ENCODE data around the gene SART1. TPM values are rescaled to one million over a fixed set of nuclear protein-coding genes. Genes with fewer than 3 reads are reported as not detected.

Gene SART1
- polyA plus RNA-seq, 1 donor (not counting 4 experiments of a cell fraction or from before 2014, with no cell fraction given) = 14.7 TPM

- Histone ChIP-seq H3K9ac (ENCODE audit: control insufficient read depth, extremely low read depth, insufficient read depth, low read length) (peak within 1 kb of the TSS; percentile 96), H3K27ac (ENCODE audit: control insufficient read depth, insufficient read depth, low read length) (peak within 1 kb of the TSS; percentile 91), H2AFZ (ENCODE audit: control insufficient read depth, low read length) (peak within 1 kb of the TSS; percentile 97), H3K36me3 (ENCODE audit: control insufficient read depth in 2 of 2, extremely low read depth in 1 of 2, insufficient read depth in 2 of 2, low read length in 2 of 2) (peaks cover 30 to 33% of the 10 kb centered on the region in 2 experiments), H3K4me1 (ENCODE audit: control insufficient read depth, extremely low read depth, insufficient read depth, low read length) (peaks cover 14% of the 10 kb centered on the region), H3K9me1 (ENCODE audit: control insufficient read depth, extremely low read depth, insufficient read depth, low read length) (peaks cover 2% of the 10 kb centered on the region), H4K20me1 (ENCODE audit: control insufficient read depth, extremely low read depth, insufficient read depth, low read length) (peaks cover 4% of the 10 kb centered on the region), H3K4me3 (ENCODE audit: control insufficient read depth in 2 of 3, extremely low read depth in 1 of 3, insufficient read depth in 2 of 3, low read depth in 1 of 3, low read length in 3 of 3) (peak within 1 kb of the TSS; percentile 92 to 100 (median 100)), H3K27me3 (ENCODE audit: control insufficient read depth, extremely low read depth, insufficient read depth, low read length) (no peaks in the 10 kb centered on the region), H3K9me3 (ENCODE audit: control insufficient read depth, low read depth, low read length) (no peaks in the 10 kb centered on the region), H3K4me2 (ENCODE audit: control insufficient read depth, extremely low read depth, insufficient read depth, low read depth, low read length) (peak within 1 kb of the TSS; percentile 90), H3K79me2 (ENCODE audit: control insufficient read depth, insufficient read depth, low read length) (peaks cover 47% of the 10 kb centered on the region)
- no peak for TF ChIP-seq CTCF (optimal IDR thresholded peaks at IDR 0.05 in 1 of 3, IDR thresholded peaks at IDR 0.05 in 1 of 3, conservative IDR thresholded peaks at IDR 0.05 in 1 of 3; ENCODE audit: extremely low read depth in 1 of 3, insufficient read depth in 2 of 3, low read length in 3 of 3)
- TF ChIP-seq EZH2 (IDR thresholded peaks at IDR 0.05; ENCODE audit: low read length) = no peak
- FAIRE-seq (no peak), DNase-seq (ENCODE audit: low read depth, low spot score) (peak; percentile 86)
- dilution Hi-C loops (cut with MboI; ENCODE audit: extremely low pct_ligation_motif_present, low sequenced_read_pairs) = no loop called here
Measured at GRCh38 chr11:66001942-66002647, 40.6 kb downstream of the SART1 start, which contains the start of the genes BANF1 and EIF1AD. Gene BANF1 (plus strand): TSS chr11:66002503. CDS start chr11:66003251, 748 bp downstream. Gene EIF1AD (minus strand): TSS chr11:66002157. CDS start chr11:66000389, 1,768 bp downstream.

GRCh38 chr11:66002648-66003225, 41.2 kb downstream of the SART1 start:
- peak overlapping the region; percentile 96 for H3K9ac ChIP-seq (ENCODE audit: control insufficient read depth, extremely low read depth, insufficient read depth, low read length)
- H3K27me3 ChIP-seq (ENCODE audit: control insufficient read depth, extremely low read depth, insufficient read depth, low read length) = no peaks in the 10 kb centered on the region
- peak overlapping the region; percentile 91 for H3K27ac ChIP-seq (ENCODE audit: control insufficient read depth, insufficient read depth, low read length)
- peaks cover 47% of the 10 kb centered on the region for H3K79me2 ChIP-seq (ENCODE audit: control insufficient read depth, insufficient read depth, low read length)
- peak overlapping the region; percentile 90 for H3K4me2 ChIP-seq (ENCODE audit: control insufficient read depth, extremely low read depth, insufficient read depth, low read depth, low read length)
- no peak for FAIRE-seq
- dilution Hi-C loops (cut with MboI; ENCODE audit: extremely low pct_ligation_motif_present, low sequenced_read_pairs) = no loop called here
- TF ChIP-seq EZH2 (IDR thresholded peaks at IDR 0.05; ENCODE audit: low read length) = no peak
- peak in 1 of 3 experiments; percentile 36 for TF ChIP-seq CTCF (optimal IDR thresholded peaks at IDR 0.05 in 1 of 3, IDR thresholded peaks at IDR 0.05 in 1 of 3, conservative IDR thresholded peaks at IDR 0.05 in 1 of 3; ENCODE audit: extremely low read depth in 1 of 3, insufficient read depth in 2 of 3, low read length in 3 of 3)
- no peak for DNase-seq (ENCODE audit: low read depth, low spot score)
- peaks cover 4% of the 10 kb centered on the region for H4K20me1 ChIP-seq (ENCODE audit: control insufficient read depth, extremely low read depth, insufficient read depth, low read length)
- H3K9me3 ChIP-seq (ENCODE audit: control insufficient read depth, low read depth, low read length) = no peaks in the 10 kb centered on the region
- peak overlapping the region; percentile 97 for H2AFZ ChIP-seq (ENCODE audit: control insufficient read depth, low read length)
- H3K4me1 ChIP-seq (ENCODE audit: control insufficient read depth, extremely low read depth, insufficient read depth, low read length) = peaks cover 14% of the 10 kb centered on the region
- H3K36me3 ChIP-seq (ENCODE audit: control insufficient read depth in 2 of 2, extremely low read depth in 1 of 2, insufficient read depth in 2 of 2, low read length in 2 of 2) = peaks cover 25 to 28% of the 10 kb centered on the region in 2 experiments
- peak overlapping the region; percentile 92 to 100 (median 100) for H3K4me3 ChIP-seq (ENCODE audit: control insufficient read depth in 2 of 3, extremely low read depth in 1 of 3, insufficient read depth in 2 of 3, low read depth in 1 of 3, low read length in 3 of 3)
- peaks cover 2% of the 10 kb centered on the region for H3K9me1 ChIP-seq (ENCODE audit: control insufficient read depth, extremely low read depth, insufficient read depth, low read length)
